Measurements from ENCODE around the gene NKX1-2. TPM values are rescaled to one million over a fixed set of nuclear protein-coding genes. Genes with fewer than 3 reads are reported as not detected.
A peak's percentile ranks its signal among the peaks of the same experiment; 100 is the strongest.

The NKX1-2 gene
- total RNA-seq, 1 donor from 2014 or later = 2.1 TPM

DNA sequence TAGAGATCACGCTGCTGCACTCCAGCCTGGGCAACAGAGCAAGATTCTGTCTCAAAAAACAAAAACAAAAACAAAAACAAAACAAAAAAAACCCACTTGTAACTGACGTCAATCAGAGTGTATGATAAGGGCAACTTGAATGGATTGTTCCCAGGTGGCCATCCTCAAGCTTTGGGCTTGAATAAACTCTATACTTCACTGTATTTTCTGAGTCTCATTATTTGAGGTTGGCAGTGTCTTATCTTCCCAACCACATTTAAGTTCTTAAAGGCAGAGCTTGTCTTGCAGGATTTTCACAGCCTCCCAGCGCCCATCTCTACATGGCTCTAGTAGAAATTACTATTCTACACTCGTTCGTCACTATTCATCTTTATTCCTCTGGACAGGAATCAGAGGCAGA, 26.0 kb downstream of the NKX1-2 start:
- no peaks in the 10 kb centered on the region for H3K36me3 ChIP-seq (ENCODE audit: control insufficient read depth, insufficient read depth, low read length)
- DNase-seq (ENCODE audit: low read depth) (no peak), FAIRE-seq (no peak)
- H3K27me3 ChIP-seq (ENCODE audit: control insufficient read depth, insufficient read depth, low read length) = no peaks in the 10 kb centered on the region
- no peak for TF ChIP-seq CTCF (IDR thresholded peaks at IDR 0.05; ENCODE audit: insufficient read depth, low read length, severe bottlenecking)
- H3K4me3 ChIP-seq (ENCODE audit: low read depth, low read length) = no peak overlapping the region

- no peak for TF ChIP-seq CTCF (IDR thresholded peaks at IDR 0.05; ENCODE audit: insufficient read depth, low read length, severe bottlenecking)
- no peaks in the 10 kb centered on the region for H3K27me3 ChIP-seq (ENCODE audit: control insufficient read depth, insufficient read depth, low read length)
- DNase-seq (ENCODE audit: low read depth) = no peak
- H3K36me3 ChIP-seq (ENCODE audit: control insufficient read depth, insufficient read depth, low read length) = no peaks in the 10 kb centered on the region
- H3K4me3 ChIP-seq (ENCODE audit: low read depth, low read length) = no peak overlapping the region
- FAIRE-seq = no peak
Measured at GRCh38 chr10:124422742-124423141, 27.1 kb downstream of the NKX1-2 start.

GRCh38 chr10:124420254-124420653, 29.6 kb downstream of the NKX1-2 start:
- H3K4me3 ChIP-seq (ENCODE audit: low read depth, low read length) = no peak overlapping the region
- no peaks in the 10 kb centered on the region for H3K36me3 ChIP-seq (ENCODE audit: control insufficient read depth, insufficient read depth, low read length)
- no peaks in the 10 kb centered on the region for H3K27me3 ChIP-seq (ENCODE audit: control insufficient read depth, insufficient read depth, low read length)
- FAIRE-seq = no peak
- DNase-seq (ENCODE audit: low read depth) = no peak
- TF ChIP-seq CTCF (IDR thresholded peaks at IDR 0.05; ENCODE audit: insufficient read depth, low read length, severe bottlenecking) = no peak

GRCh38 chr10:124419635-124420034, 30.2 kb downstream of the NKX1-2 start:
- DNase-seq (ENCODE audit: low read depth) = no peak
- Histone ChIP-seq H3K36me3 (ENCODE audit: control insufficient read depth, insufficient read depth, low read length) (no peaks in the 10 kb centered on the region), H3K4me3 (ENCODE audit: low read depth, low read length) (no peak overlapping the region), H3K27me3 (ENCODE audit: control insufficient read depth, insufficient read depth, low read length) (no peaks in the 10 kb centered on the region)
- FAIRE-seq = no peak
- no peak for TF ChIP-seq CTCF (IDR thresholded peaks at IDR 0.05; ENCODE audit: insufficient read depth, low read length, severe bottlenecking)

DNA sequence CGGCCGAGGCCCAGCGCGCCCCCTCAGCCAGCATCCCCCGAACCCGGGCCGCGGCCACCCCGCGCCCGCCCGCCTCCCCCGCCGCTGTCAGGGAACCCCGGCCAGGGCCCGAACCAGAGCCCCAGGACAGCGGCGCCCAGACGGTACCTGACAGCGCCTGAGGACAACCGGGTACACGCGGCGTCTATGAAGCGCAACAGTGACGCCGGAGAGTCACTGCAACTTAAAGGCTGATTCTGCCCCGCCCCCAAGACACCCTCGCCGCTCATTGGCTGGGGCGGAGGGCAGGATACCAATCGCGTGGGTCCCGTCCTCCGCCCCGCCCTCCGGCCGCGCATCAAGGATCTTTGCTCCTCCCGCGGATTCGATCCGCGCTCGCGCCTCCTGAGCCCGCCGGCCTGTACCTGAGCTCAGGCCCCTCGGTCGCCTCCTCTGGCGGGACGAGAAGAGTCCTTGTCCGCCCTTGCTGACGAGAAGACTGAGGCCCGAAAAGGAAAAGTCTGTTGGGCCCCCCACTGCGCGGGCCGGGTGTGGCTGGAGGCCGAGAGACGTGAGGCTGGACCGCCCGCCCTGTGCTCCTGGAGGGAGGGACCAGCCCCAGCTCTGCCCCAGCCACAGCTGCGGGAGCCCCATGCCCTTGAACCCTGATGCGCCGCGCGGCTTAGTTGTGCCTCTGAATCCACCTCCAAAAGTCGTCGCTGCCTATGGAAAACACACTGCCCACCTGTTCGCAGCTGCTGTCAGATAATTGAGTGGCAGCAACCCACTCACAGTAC, 30.9 kb downstream of the NKX1-2 start, which contains the start of gene OAT:
Gene OAT, minus strand, starts transcription at position 198 of the 776 bp plus-strand sequence. CDS start 6,752 bp downstream, outside the sequence.
- TF ChIP-seq CTCF (IDR thresholded peaks at IDR 0.05; ENCODE audit: insufficient read depth, low read length, severe bottlenecking) = no peak
- Histone ChIP-seq H3K36me3 (ENCODE audit: control insufficient read depth, insufficient read depth, low read length) (no peaks in the 10 kb centered on the region), H3K4me3 (ENCODE audit: low read depth, low read length) (peak within 1 kb of the TSS; percentile 65), H3K27me3 (ENCODE audit: control insufficient read depth, insufficient read depth, low read length) (no peaks in the 10 kb centered on the region)
- FAIRE-seq (no peak), DNase-seq (ENCODE audit: low read depth) (peak; percentile 82)
